Activated CD4-positive, alpha-beta T cell treated with anti-CD3 and anti-CD28 coated beads, Interleukin-2, amount 10 ng/mL, durations not matched to agents 24 days and 14 days (primary cell): ENCODE data around the gene APOBEC3G. TPM values are rescaled to one million over a fixed set of nuclear protein-coding genes. Genes with fewer than 3 reads are reported as not detected.

Experiments
- DNase-seq: peaks from one replicate; pipeline ENCODE4 v3.0.0; 2022
- H3K27ac Mint-ChIP-seq: one replicate; pipeline ENCODE4 v1.8.0; 2022; ENCODE audit warnings: mild to moderate bottlenecking, mixed read lengths
- H3K27me3 Mint-ChIP-seq: one replicate; pipeline ENCODE4 v1.8.0; 2022; ENCODE audit warnings: mixed read lengths
- H3K36me3 Mint-ChIP-seq: one replicate; pipeline ENCODE4 v1.8.0; 2022; ENCODE audit warnings: low read depth, mild to moderate bottlenecking, mixed read lengths
- H3K4me1 Mint-ChIP-seq: one replicate; pipeline ENCODE4 v1.8.0; 2021; ENCODE audit warnings: mixed read lengths
- H3K4me3 Mint-ChIP-seq: one replicate; pipeline ENCODE4 v1.8.0; 2022; ENCODE audit warnings: mild to moderate bottlenecking, moderate library complexity, mixed read lengths
- H3K9me3 Mint-ChIP-seq: one replicate; pipeline ENCODE4 v1.8.0; 2021; ENCODE audit warnings: mixed read lengths
- intact Hi-C: fragments of 100-400 bp; cut with micrococcal nuclease; formaldehyde crosslinking; loops from one replicate; pipeline ENCODE4 v1.15.1; 2023
- total RNA-seq: library from RNA; stranded (reverse); gene quantifications from 2 replicates; pipeline ENCODE4 v1.2.3, GENCODE V29; 2022

APOBEC3G gene
- total RNA-seq, 1 donor from 2014 or later = 48.5 TPM

- no peaks in the 10 kb centered on the region for H3K36me3 Mint-ChIP-seq
- no peak overlapping the region for H3K27ac Mint-ChIP-seq
- no peaks in the 10 kb centered on the region for H3K27me3 Mint-ChIP-seq
- DNase-seq = no peak
- H3K9me3 Mint-ChIP-seq = no peaks in the 10 kb centered on the region
- H3K4me1 Mint-ChIP-seq = peaks cover 16% of the 10 kb centered on the region
- H3K4me3 Mint-ChIP-seq = no peak overlapping the region
- intact Hi-C loops = loop anchor here (10.0 kb wide), 1 partner anchor 406 kb away; the partner anchor contains the start of genes GTPBP1 and JOSD1
Measured at GRCh38 chr22:39110631-39111561, 33.8 kb downstream of the APOBEC3G start.

- no peaks in the 10 kb centered on the region for H3K9me3 Mint-ChIP-seq
- peaks cover 40% of the 10 kb centered on the region for H3K4me1 Mint-ChIP-seq
- H3K27me3 Mint-ChIP-seq = no peaks in the 10 kb centered on the region
- DNase-seq = no peak
- H3K36me3 Mint-ChIP-seq = no peaks in the 10 kb centered on the region
- intact Hi-C loops = loop anchor here (10.0 kb wide), 1 partner anchor 409 kb away; the partner anchor contains the start of genes GTPBP1 and JOSD1
- no peak overlapping the region for H3K27ac Mint-ChIP-seq
- H3K4me3 Mint-ChIP-seq = no peak overlapping the region
Measured at GRCh38 chr22:39114112-39114511, 37.0 kb downstream of the APOBEC3G start.

- Mint-ChIP-seq H3K27ac (peak overlapping the region; percentile 70), H3K9me3 (no peaks in the 10 kb centered on the region), H3K36me3 (no peaks in the 10 kb centered on the region), H3K4me3 (peak overlapping the region; percentile 4), H3K27me3 (no peaks in the 10 kb centered on the region), H3K4me1 (peaks cover 40% of the 10 kb centered on the region)
- intact Hi-C loops = loop anchor here (10.0 kb wide), 1 partner anchor 411 kb away; the partner anchor contains the start of genes GTPBP1 and JOSD1
- DNase-seq = no peak
Measured at GRCh38 chr22:39115570-39115969, 38.5 kb downstream of the APOBEC3G start.

GRCh38 chr22:39115977-39116621 is 39.0 kb downstream of the APOBEC3G start:
- peak overlapping the region; percentile 4 for H3K4me3 Mint-ChIP-seq
- peaks cover 37% of the 10 kb centered on the region for H3K4me1 Mint-ChIP-seq
- no peak for DNase-seq
- H3K36me3 Mint-ChIP-seq = no peaks in the 10 kb centered on the region
- intact Hi-C loops = loop anchor here (2.0 to 10.0 kb wide), 4 partner anchors 49 to 411 kb away; partner anchors contain the start of genes APOBEC3C, GTPBP1 and JOSD1
- H3K27ac Mint-ChIP-seq = peak overlapping the region; percentile 85
- H3K9me3 Mint-ChIP-seq = no peaks in the 10 kb centered on the region
- H3K27me3 Mint-ChIP-seq = no peaks in the 10 kb centered on the region

GRCh38 chr22:39117585-39118191 is 40.6 kb downstream of the APOBEC3G start:
- intact Hi-C loops = loop anchor here (1.0 to 10.0 kb wide), 6 partner anchors 18 to 413 kb away; partner anchors contain the start of genes APOBEC3C, GTPBP1 and JOSD1
- H3K27ac Mint-ChIP-seq = peak overlapping the region; percentile 85
- no peaks in the 10 kb centered on the region for H3K9me3 Mint-ChIP-seq
- no peaks in the 10 kb centered on the region for H3K36me3 Mint-ChIP-seq
- H3K4me3 Mint-ChIP-seq = peak overlapping the region; percentile 38
- H3K4me1 Mint-ChIP-seq = peaks cover 41% of the 10 kb centered on the region
- DNase-seq = peak; percentile 92
- H3K27me3 Mint-ChIP-seq = no peaks in the 10 kb centered on the region

GRCh38 chr22:39120983-39121382 is 43.9 kb downstream of the APOBEC3G start:
- no peaks in the 10 kb centered on the region for H3K36me3 Mint-ChIP-seq
- intact Hi-C loops = no loop called here
- DNase-seq = no peak
- peaks cover 27% of the 10 kb centered on the region for H3K4me1 Mint-ChIP-seq
- H3K27ac Mint-ChIP-seq = no peak overlapping the region
- no peaks in the 10 kb centered on the region for H3K27me3 Mint-ChIP-seq
- no peak overlapping the region for H3K4me3 Mint-ChIP-seq
- H3K9me3 Mint-ChIP-seq = no peaks in the 10 kb centered on the region

GRCh38 chr22:39122772-39123470 is 45.8 kb downstream of the APOBEC3G start:
- H3K4me1 Mint-ChIP-seq = peaks cover 11% of the 10 kb centered on the region
- no peaks in the 10 kb centered on the region for H3K9me3 Mint-ChIP-seq
- DNase-seq = no peak
- no peak overlapping the region for H3K27ac Mint-ChIP-seq
- no peak overlapping the region for H3K4me3 Mint-ChIP-seq
- no peaks in the 10 kb centered on the region for H3K27me3 Mint-ChIP-seq
- no peaks in the 10 kb centered on the region for H3K36me3 Mint-ChIP-seq
- intact Hi-C loops = no loop called here

- no peak for DNase-seq
- intact Hi-C loops = no loop called here
- H3K27me3 Mint-ChIP-seq = no peaks in the 10 kb centered on the region
- H3K4me3 Mint-ChIP-seq = no peak overlapping the region
- H3K9me3 Mint-ChIP-seq = no peaks in the 10 kb centered on the region
- no peak overlapping the region for H3K27ac Mint-ChIP-seq
- H3K4me1 Mint-ChIP-seq = peaks cover 4% of the 10 kb centered on the region
- H3K36me3 Mint-ChIP-seq = no peaks in the 10 kb centered on the region
Measured at GRCh38 chr22:39123751-39124581, 46.9 kb downstream of the APOBEC3G start.

- no peaks in the 10 kb centered on the region for H3K36me3 Mint-ChIP-seq
- no peak for DNase-seq
- no peak overlapping the region for H3K4me3 Mint-ChIP-seq
- intact Hi-C loops = no loop called here
- H3K4me1 Mint-ChIP-seq = peaks cover 6% of the 10 kb centered on the region
- no peaks in the 10 kb centered on the region for H3K9me3 Mint-ChIP-seq
- no peaks in the 10 kb centered on the region for H3K27me3 Mint-ChIP-seq
- no peak overlapping the region for H3K27ac Mint-ChIP-seq
Measured at GRCh38 chr22:39125622-39126021, 48.5 kb downstream of the APOBEC3G start.

GRCh38 chr22:39128508-39128907 is 51.4 kb downstream of the APOBEC3G start:
- intact Hi-C loops = no loop called here
- Mint-ChIP-seq H3K9me3 (no peaks in the 10 kb centered on the region), H3K27ac (no peak overlapping the region), H3K27me3 (no peaks in the 10 kb centered on the region), H3K4me3 (no peak overlapping the region), H3K36me3 (no peaks in the 10 kb centered on the region), H3K4me1 (peaks cover 2% of the 10 kb centered on the region)
- no peak for DNase-seq

GRCh38 chr22:39129081-39129480 is 52.0 kb downstream of the APOBEC3G start:
- no peak overlapping the region for H3K4me3 Mint-ChIP-seq
- intact Hi-C loops = no loop called here
- H3K9me3 Mint-ChIP-seq = no peaks in the 10 kb centered on the region
- DNase-seq = no peak
- H3K27ac Mint-ChIP-seq = no peak overlapping the region
- peaks cover 2% of the 10 kb centered on the region for H3K4me1 Mint-ChIP-seq
- H3K36me3 Mint-ChIP-seq = no peaks in the 10 kb centered on the region
- H3K27me3 Mint-ChIP-seq = no peaks in the 10 kb centered on the region

GRCh38 chr22:39129746-39130145 is 52.7 kb downstream of the APOBEC3G start:
- no peak for DNase-seq
- Mint-ChIP-seq H3K9me3 (no peaks in the 10 kb centered on the region), H3K27me3 (no peaks in the 10 kb centered on the region), H3K4me3 (no peak overlapping the region), H3K27ac (no peak overlapping the region), H3K36me3 (no peaks in the 10 kb centered on the region), H3K4me1 (peaks cover 2% of the 10 kb centered on the region)
- intact Hi-C loops = no loop called here
